ENCODE data around the gene RPL3. TPM values are rescaled to one million over a fixed set of nuclear protein-coding genes. Genes with fewer than 3 reads are reported as not detected.

Gene RPL3
- total and polyA plus RNA-seq, 2 donors from 2014 or later = 1,862 to 2,443 TPM

- intact Hi-C loops (cut with DNase I) = no loop called here
- no peak for FAIRE-seq
- no peak for TF ChIP-seq CTCF (IDR thresholded peaks at IDR 0.05; ENCODE audit: borderline replicate concordance, extremely low read depth, insufficient read depth)
These were observed 43.5 kb downstream of the RPL3 start for GRCh38 chr22:39275814-39276439.

GRCh38 chr22:39273950-39274887 is 45.2 kb downstream of the RPL3 start:
- no peak for FAIRE-seq
- H3K27ac ChIP-seq (ENCODE audit: low read depth in 2 of 2, low read length in 2 of 2) = no peak overlapping the region
- no peaks in the 10 kb centered on the region for H3K4me1 ChIP-seq (ENCODE audit: control insufficient read depth in 2 of 3, insufficient read depth in 2 of 3, low read depth in 1 of 3, low read length in 3 of 3)
- H3K4me3 ChIP-seq (ENCODE audit: low read length in 3 of 3) = no peak overlapping the region
- no peaks in the 10 kb centered on the region for H3K27me3 ChIP-seq (ENCODE audit: control insufficient read depth, insufficient read depth, low read length)
- TF ChIP-seq CTCF (IDR thresholded peaks at IDR 0.05; ENCODE audit: borderline replicate concordance, extremely low read depth, insufficient read depth) = no peak
- H3K9me3 ChIP-seq (ENCODE audit: control insufficient read depth in 2 of 3, insufficient read depth in 1 of 3, low read length in 3 of 3) = no peaks in the 10 kb centered on the region
- DNase-seq = no peak
- no peak overlapping the region for H3K9ac ChIP-seq (ENCODE audit: low read length in 3 of 3)
- no peaks in the 10 kb centered on the region for H3K36me3 ChIP-seq (ENCODE audit: control insufficient read depth in 2 of 3, insufficient read depth in 3 of 3, low read length in 3 of 3)
- intact Hi-C loops (cut with DNase I) = no loop called here

More at GRCh38 chr22:39275814-39276439, 43.5 kb downstream of the RPL3 start:
- Histone ChIP-seq H3K4me3 (ENCODE audit: low read length in 3 of 3) (no peak overlapping the region), H3K27ac (ENCODE audit: low read depth in 2 of 2, low read length in 2 of 2) (no peak overlapping the region), H3K36me3 (ENCODE audit: control insufficient read depth in 2 of 3, insufficient read depth in 3 of 3, low read length in 3 of 3) (no peaks in the 10 kb centered on the region), H3K4me1 (ENCODE audit: control insufficient read depth in 2 of 3, insufficient read depth in 2 of 3, low read depth in 1 of 3, low read length in 3 of 3) (no peaks in the 10 kb centered on the region), H3K27me3 (ENCODE audit: control insufficient read depth, insufficient read depth, low read length) (no peaks in the 10 kb centered on the region), H3K9ac (ENCODE audit: low read length in 3 of 3) (no peak overlapping the region), H3K9me3 (ENCODE audit: control insufficient read depth in 2 of 3, insufficient read depth in 1 of 3, low read length in 3 of 3) (no peaks in the 10 kb centered on the region)
- no peak for DNase-seq

- Histone ChIP-seq H3K9ac (ENCODE audit: low read length in 3 of 3) (no peak overlapping the region), H3K27me3 (ENCODE audit: control insufficient read depth, insufficient read depth, low read length) (no peaks in the 10 kb centered on the region), H3K9me3 (ENCODE audit: control insufficient read depth in 2 of 3, insufficient read depth in 1 of 3, low read length in 3 of 3) (no peaks in the 10 kb centered on the region), H3K4me1 (ENCODE audit: control insufficient read depth in 2 of 3, insufficient read depth in 2 of 3, low read depth in 1 of 3, low read length in 3 of 3) (peaks cover 0 to 3% (median 0%) of the 10 kb centered on the region in 3 donors), H3K27ac (ENCODE audit: low read depth in 2 of 2, low read length in 2 of 2) (no peak overlapping the region), H3K4me3 (ENCODE audit: low read length in 3 of 3) (no peak overlapping the region), H3K36me3 (ENCODE audit: control insufficient read depth in 2 of 3, insufficient read depth in 3 of 3, low read length in 3 of 3) (no peaks in the 10 kb centered on the region)
- DNase-seq (no peak), FAIRE-seq (no peak)
- no peak for TF ChIP-seq CTCF (IDR thresholded peaks at IDR 0.05; ENCODE audit: borderline replicate concordance, extremely low read depth, insufficient read depth)
- intact Hi-C loops (cut with DNase I) = no loop called here
These were observed 48.6 kb downstream of the RPL3 start for GRCh38 chr22:39270792-39271191.

All from kidney (tissue), 14 donors.